H1 (cell line): ENCODE results near the gene SHROOM3. TPM values are rescaled to one million over a fixed set of nuclear protein-coding genes. Genes with fewer than 3 reads are reported as not detected.

Source experiments
- HDAC2 ChIP-seq, 2 experiments: fragments of 300-600 bp in 1 of 2; sonication (generic) in 1 of 2; IDR thresholded peaks; 2 replicates each; pipeline ENCODE4 v1.6.1; 2011 to 2012; ENCODE audit warnings: low read depth in 2 of 2, low read length in 2 of 2, mild to moderate bottlenecking in 2 of 2, moderate library complexity in 2 of 2, borderline replicate concordance in 1 of 2, inconsistent platforms in 1 of 2
- POU5F1 ChIP-seq: IDR thresholded peaks from 2 replicates; pipeline ENCODE4 v1.6.1; 2011; ENCODE audit warnings: low read depth, mild to moderate bottlenecking, low read length, moderate library complexity
- RFX5 ChIP-seq: IDR thresholded peaks from 2 replicates; pipeline ENCODE4 v1.6.1; 2011; ENCODE audit warnings: low read depth, low read length, improper control_type of control experiment, borderline replicate concordance
- polyA plus RNA-seq, 7 experiments: library from polyadenylated mRNA; depleted of rRNA in 3 of 7; stranded (reverse) in 5 of 7; unstranded in 2 of 7; fragments of >200 nt in 5 of 7; fragments of 200-250 nt in 2 of 7; gene quantifications; 1 replicate in 5 of 7; 2 replicates in 1 of 7; 4 replicates in 1 of 7; pipeline versions ENCODE4 v1.2.1 to v1.2.3, GENCODE V29; 2011 to 2013; ENCODE audit warnings: missing spikeins in 2 of 7, mixed read lengths in 2 of 7
- total RNA-seq: library from RNA; stranded (reverse); fragmentation: NEBNext Ultra II Directional; extraction: Animal tissue kit (Norgen Biotek cat#: 25700); gene quantifications from 2 replicates; pipeline ENCODE4 v1.2.1, GENCODE V29; 2021
- TF ChIP-seq, protein P1 (sequence below): fragments of 300-600 bp; sonication (generic); IDR thresholded peaks from 2 replicates; pipeline ENCODE4 v1.7.1; 2012; ENCODE audit warnings: low read length, moderate library complexity, mild to moderate bottlenecking, inconsistent platforms; ENCODE audit not compliant: insufficient replicate concordance
- TF ChIP-seq, protein P2 (sequence below): IDR thresholded peaks from 2 replicates; pipeline ENCODE4 v1.6.1; 2012; ENCODE audit warnings: low read length, inconsistent platforms
- TF ChIP-seq, protein P3 (sequence below): IDR thresholded peaks from 2 replicates; pipeline ENCODE4 v1.6.1; 2012; ENCODE audit warnings: inconsistent platforms

The SHROOM3 gene
- total and polyA plus RNA-seq, 2 of the 8 experiments (the other 6 are each of a cell fraction or from before 2014, with no cell fraction given): 15.8 to 34.0 TPM

DNA sequence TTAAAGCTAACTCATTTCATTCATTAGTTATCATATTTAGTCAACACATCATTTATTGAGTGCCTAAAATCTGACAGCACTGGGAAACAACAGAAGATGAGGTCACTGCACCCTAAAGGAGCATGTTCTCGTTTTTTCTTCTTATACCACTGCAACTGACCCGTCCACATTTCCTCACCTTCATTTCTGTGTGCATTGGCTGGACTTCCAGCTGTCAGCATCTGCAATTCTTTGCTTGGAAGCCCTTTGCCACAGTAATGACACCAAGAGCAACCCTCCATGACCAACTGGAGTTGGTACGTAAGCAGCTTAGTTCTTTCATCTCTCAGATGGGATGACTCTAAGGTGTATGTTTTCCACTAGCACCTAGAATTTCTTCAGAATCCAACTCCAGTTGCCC lies 13.2 kb downstream of the SHROOM3 start (continued):
- TF ChIP-seq, protein P1, sequence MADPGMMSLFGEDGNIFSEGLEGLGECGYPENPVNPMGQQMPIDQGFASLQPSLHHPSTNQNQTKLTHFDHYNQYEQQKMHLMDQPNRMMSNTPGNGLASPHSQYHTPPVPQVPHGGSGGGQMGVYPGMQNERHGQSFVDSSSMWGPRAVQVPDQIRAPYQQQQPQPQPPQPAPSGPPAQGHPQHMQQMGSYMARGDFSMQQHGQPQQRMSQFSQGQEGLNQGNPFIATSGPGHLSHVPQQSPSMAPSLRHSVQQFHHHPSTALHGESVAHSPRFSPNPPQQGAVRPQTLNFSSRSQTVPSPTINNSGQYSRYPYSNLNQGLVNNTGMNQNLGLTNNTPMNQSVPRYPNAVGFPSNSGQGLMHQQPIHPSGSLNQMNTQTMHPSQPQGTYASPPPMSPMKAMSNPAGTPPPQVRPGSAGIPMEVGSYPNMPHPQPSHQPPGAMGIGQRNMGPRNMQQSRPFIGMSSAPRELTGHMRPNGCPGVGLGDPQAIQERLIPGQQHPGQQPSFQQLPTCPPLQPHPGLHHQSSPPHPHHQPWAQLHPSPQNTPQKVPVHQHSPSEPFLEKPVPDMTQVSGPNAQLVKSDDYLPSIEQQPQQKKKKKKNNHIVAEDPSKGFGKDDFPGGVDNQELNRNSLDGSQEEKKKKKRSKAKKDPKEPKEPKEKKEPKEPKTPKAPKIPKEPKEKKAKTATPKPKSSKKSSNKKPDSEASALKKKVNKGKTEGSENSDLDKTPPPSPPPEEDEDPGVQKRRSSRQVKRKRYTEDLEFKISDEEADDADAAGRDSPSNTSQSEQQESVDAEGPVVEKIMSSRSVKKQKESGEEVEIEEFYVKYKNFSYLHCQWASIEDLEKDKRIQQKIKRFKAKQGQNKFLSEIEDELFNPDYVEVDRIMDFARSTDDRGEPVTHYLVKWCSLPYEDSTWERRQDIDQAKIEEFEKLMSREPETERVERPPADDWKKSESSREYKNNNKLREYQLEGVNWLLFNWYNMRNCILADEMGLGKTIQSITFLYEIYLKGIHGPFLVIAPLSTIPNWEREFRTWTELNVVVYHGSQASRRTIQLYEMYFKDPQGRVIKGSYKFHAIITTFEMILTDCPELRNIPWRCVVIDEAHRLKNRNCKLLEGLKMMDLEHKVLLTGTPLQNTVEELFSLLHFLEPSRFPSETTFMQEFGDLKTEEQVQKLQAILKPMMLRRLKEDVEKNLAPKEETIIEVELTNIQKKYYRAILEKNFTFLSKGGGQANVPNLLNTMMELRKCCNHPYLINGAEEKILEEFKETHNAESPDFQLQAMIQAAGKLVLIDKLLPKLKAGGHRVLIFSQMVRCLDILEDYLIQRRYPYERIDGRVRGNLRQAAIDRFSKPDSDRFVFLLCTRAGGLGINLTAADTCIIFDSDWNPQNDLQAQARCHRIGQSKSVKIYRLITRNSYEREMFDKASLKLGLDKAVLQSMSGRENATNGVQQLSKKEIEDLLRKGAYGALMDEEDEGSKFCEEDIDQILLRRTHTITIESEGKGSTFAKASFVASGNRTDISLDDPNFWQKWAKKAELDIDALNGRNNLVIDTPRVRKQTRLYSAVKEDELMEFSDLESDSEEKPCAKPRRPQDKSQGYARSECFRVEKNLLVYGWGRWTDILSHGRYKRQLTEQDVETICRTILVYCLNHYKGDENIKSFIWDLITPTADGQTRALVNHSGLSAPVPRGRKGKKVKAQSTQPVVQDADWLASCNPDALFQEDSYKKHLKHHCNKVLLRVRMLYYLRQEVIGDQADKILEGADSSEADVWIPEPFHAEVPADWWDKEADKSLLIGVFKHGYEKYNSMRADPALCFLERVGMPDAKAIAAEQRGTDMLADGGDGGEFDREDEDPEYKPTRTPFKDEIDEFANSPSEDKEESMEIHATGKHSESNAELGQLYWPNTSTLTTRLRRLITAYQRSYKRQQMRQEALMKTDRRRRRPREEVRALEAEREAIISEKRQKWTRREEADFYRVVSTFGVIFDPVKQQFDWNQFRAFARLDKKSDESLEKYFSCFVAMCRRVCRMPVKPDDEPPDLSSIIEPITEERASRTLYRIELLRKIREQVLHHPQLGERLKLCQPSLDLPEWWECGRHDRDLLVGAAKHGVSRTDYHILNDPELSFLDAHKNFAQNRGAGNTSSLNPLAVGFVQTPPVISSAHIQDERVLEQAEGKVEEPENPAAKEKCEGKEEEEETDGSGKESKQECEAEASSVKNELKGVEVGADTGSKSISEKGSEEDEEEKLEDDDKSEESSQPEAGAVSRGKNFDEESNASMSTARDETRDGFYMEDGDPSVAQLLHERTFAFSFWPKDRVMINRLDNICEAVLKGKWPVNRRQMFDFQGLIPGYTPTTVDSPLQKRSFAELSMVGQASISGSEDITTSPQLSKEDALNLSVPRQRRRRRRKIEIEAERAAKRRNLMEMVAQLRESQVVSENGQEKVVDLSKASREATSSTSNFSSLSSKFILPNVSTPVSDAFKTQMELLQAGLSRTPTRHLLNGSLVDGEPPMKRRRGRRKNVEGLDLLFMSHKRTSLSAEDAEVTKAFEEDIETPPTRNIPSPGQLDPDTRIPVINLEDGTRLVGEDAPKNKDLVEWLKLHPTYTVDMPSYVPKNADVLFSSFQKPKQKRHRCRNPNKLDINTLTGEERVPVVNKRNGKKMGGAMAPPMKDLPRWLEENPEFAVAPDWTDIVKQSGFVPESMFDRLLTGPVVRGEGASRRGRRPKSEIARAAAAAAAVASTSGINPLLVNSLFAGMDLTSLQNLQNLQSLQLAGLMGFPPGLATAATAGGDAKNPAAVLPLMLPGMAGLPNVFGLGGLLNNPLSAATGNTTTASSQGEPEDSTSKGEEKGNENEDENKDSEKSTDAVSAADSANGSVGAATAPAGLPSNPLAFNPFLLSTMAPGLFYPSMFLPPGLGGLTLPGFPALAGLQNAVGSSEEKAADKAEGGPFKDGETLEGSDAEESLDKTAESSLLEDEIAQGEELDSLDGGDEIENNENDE: no peak
- TF ChIP-seq RFX5: no peak
- TF ChIP-seq, protein P2, sequence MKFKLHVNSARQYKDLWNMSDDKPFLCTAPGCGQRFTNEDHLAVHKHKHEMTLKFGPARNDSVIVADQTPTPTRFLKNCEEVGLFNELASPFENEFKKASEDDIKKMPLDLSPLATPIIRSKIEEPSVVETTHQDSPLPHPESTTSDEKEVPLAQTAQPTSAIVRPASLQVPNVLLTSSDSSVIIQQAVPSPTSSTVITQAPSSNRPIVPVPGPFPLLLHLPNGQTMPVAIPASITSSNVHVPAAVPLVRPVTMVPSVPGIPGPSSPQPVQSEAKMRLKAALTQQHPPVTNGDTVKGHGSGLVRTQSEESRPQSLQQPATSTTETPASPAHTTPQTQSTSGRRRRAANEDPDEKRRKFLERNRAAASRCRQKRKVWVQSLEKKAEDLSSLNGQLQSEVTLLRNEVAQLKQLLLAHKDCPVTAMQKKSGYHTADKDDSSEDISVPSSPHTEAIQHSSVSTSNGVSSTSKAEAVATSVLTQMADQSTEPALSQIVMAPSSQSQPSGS: no peak
- no peak for TF ChIP-seq HDAC2 (IDR thresholded peaks at IDR 0.05; ENCODE audit: borderline replicate concordance in 1 of 2, low read depth in 2 of 2, low read length in 2 of 2)
- TF ChIP-seq, protein P3, sequence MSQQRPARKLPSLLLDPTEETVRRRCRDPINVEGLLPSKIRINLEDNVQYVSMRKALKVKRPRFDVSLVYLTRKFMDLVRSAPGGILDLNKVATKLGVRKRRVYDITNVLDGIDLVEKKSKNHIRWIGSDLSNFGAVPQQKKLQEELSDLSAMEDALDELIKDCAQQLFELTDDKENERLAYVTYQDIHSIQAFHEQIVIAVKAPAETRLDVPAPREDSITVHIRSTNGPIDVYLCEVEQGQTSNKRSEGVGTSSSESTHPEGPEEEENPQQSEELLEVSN: no peak
- TF ChIP-seq POU5F1: no peak
